Mononuclear cell (primary cell): ENCODE measurements around the gene HAL. TPM values are rescaled to one million over a fixed set of nuclear protein-coding genes. Genes with fewer than 3 reads are reported as not detected.
"Not testable (repeated sequence)": the region's sequence is repeated elsewhere in the genome, so short reads cannot be mapped to it uniquely, and the experiment has no call there.

Experiments
- H3K27me3 ChIP-seq: 2 replicates; pipeline ENCODE4 v1.6.0; 2011; ENCODE audit warnings: low read length, control low read depth; ENCODE audit not compliant: insufficient read depth
- H3K4me1 ChIP-seq: 2 replicates; pipeline ENCODE4 v1.5.1; 2011; ENCODE audit warnings: mild to moderate bottlenecking, low read length, control low read depth; ENCODE audit not compliant: insufficient read depth
- H3K4me3 ChIP-seq: 2 replicates; pipeline ENCODE4 v1.5.1; 2011; ENCODE audit warnings: mild to moderate bottlenecking, low read length, moderate library complexity
- H3K9me3 ChIP-seq: 2 replicates; pipeline ENCODE4 v1.5.1; 2011; ENCODE audit warnings: low read depth, mild to moderate bottlenecking, control low read depth, low read length
- total RNA-seq: library from RNA; depleted of rRNA; stranded (reverse); fragments of >200 nt; gene quantifications from one replicate; pipeline ENCODE4 v1.2.3, GENCODE V29; 2012

Gene HAL
- total RNA-seq, 1 donor: 2.1 TPM

- H3K9me3 ChIP-seq: no peaks in the 10 kb centered on the region
- H3K27me3 ChIP-seq: no peaks in the 10 kb centered on the region
- H3K4me3 ChIP-seq: no peak overlapping the region
- H3K4me1 ChIP-seq: no peaks in the 10 kb centered on the region
Observed at GRCh38 chr12:95972832-95973456, 23.2 kb downstream of the HAL start.

- H3K4me3 ChIP-seq: no peak overlapping the region
- no peaks in the 10 kb centered on the region for H3K9me3 ChIP-seq
Observed at GRCh38 chr12:95970905-95971304, 25.2 kb downstream of the HAL start.

GRCh38 chr12:95969116-95969515 lies 27.0 kb downstream of the HAL start:
- H3K4me3 ChIP-seq, H3K9me3 ChIP-seq, H3K4me1 ChIP-seq, H3K27me3 ChIP-seq: not testable (repeated sequence)

More at GRCh38 chr12:95970905-95971304, 25.2 kb downstream of the HAL start:
- H3K27me3 ChIP-seq: no peaks in the 10 kb centered on the region
- no peaks in the 10 kb centered on the region for H3K4me1 ChIP-seq

- no peak overlapping the region for H3K4me3 ChIP-seq
- no peaks in the 10 kb centered on the region for H3K27me3 ChIP-seq
- H3K4me1 ChIP-seq: no peaks in the 10 kb centered on the region
- no peaks in the 10 kb centered on the region for H3K9me3 ChIP-seq
Observed at GRCh38 chr12:95967301-95967700, 28.8 kb downstream of the HAL start.

- Histone ChIP-seq H3K4me1 (no peaks in the 10 kb centered on the region), H3K9me3 (no peaks in the 10 kb centered on the region), H3K4me3 (no peak overlapping the region), H3K27me3 (no peaks in the 10 kb centered on the region)
Observed at GRCh38 chr12:95966287-95966870, 29.8 kb downstream of the HAL start.

- no peak overlapping the region for H3K4me3 ChIP-seq
- H3K27me3 ChIP-seq: no peaks in the 10 kb centered on the region
- no peaks in the 10 kb centered on the region for H3K9me3 ChIP-seq
- H3K4me1 ChIP-seq: no peaks in the 10 kb centered on the region
Observed at GRCh38 chr12:95963096-95963495, 33.0 kb downstream of the HAL start.

- Histone ChIP-seq H3K9me3 (no peaks in the 10 kb centered on the region), H3K4me3 (no peak overlapping the region), H3K27me3 (no peaks in the 10 kb centered on the region)
Observed at GRCh38 chr12:95962222-95962621, 33.9 kb downstream of the HAL start.

GRCh38 chr12:95960241-95960640 lies 35.9 kb downstream of the HAL start:
- no peaks in the 10 kb centered on the region for H3K27me3 ChIP-seq
- no peak overlapping the region for H3K4me3 ChIP-seq
- H3K9me3 ChIP-seq: no peaks in the 10 kb centered on the region
- no peaks in the 10 kb centered on the region for H3K4me1 ChIP-seq

More at GRCh38 chr12:95962222-95962621, 33.9 kb downstream of the HAL start:
- H3K4me1 ChIP-seq: no peaks in the 10 kb centered on the region

- no peaks in the 10 kb centered on the region for H3K27me3 ChIP-seq
- H3K9me3 ChIP-seq: no peaks in the 10 kb centered on the region
- no peaks in the 10 kb centered on the region for H3K4me1 ChIP-seq
- no peak overlapping the region for H3K4me3 ChIP-seq
Observed at GRCh38 chr12:95959107-95959506, 37.0 kb downstream of the HAL start.

GRCh38 chr12:95956557-95957145 lies 39.5 kb downstream of the HAL start:
- Histone ChIP-seq H3K4me1 (peaks cover 7% of the 10 kb centered on the region), H3K27me3 (no peaks in the 10 kb centered on the region), H3K9me3 (no peaks in the 10 kb centered on the region), H3K4me3 (no peak overlapping the region)

- H3K4me1 ChIP-seq: peaks cover 8% of the 10 kb centered on the region
- H3K27me3 ChIP-seq: no peaks in the 10 kb centered on the region
- no peaks in the 10 kb centered on the region for H3K9me3 ChIP-seq
Observed at GRCh38 chr12:95955549-95956159, 40.5 kb downstream of the HAL start.

GRCh38 chr12:95953000-95953399 lies 43.1 kb downstream of the HAL start:
- Histone ChIP-seq H3K4me1 (peaks cover 8% of the 10 kb centered on the region), H3K9me3 (no peaks in the 10 kb centered on the region), H3K27me3 (no peaks in the 10 kb centered on the region), H3K4me3 (no peak overlapping the region)

More at GRCh38 chr12:95955549-95956159, 40.5 kb downstream of the HAL start:
- H3K4me3 ChIP-seq: no peak overlapping the region

GRCh38 chr12:95951515-95951914 lies 44.6 kb downstream of the HAL start:
- Histone ChIP-seq H3K4me1 (peaks cover 8% of the 10 kb centered on the region), H3K9me3 (no peaks in the 10 kb centered on the region), H3K27me3 (no peaks in the 10 kb centered on the region), H3K4me3 (no peak overlapping the region)

- Histone ChIP-seq H3K4me3 (no peak overlapping the region), H3K4me1 (peaks cover 8% of the 10 kb centered on the region), H3K27me3 (no peaks in the 10 kb centered on the region), H3K9me3 (no peaks in the 10 kb centered on the region)
Observed at GRCh38 chr12:95949477-95950206, 46.5 kb downstream of the HAL start.

- peaks cover 13% of the 10 kb centered on the region for H3K4me1 ChIP-seq
- H3K9me3 ChIP-seq: no peaks in the 10 kb centered on the region
- H3K4me3 ChIP-seq: no peak overlapping the region
- H3K27me3 ChIP-seq: no peaks in the 10 kb centered on the region
Observed at GRCh38 chr12:95944108-95944704, 51.9 kb downstream of the HAL start.
